ENCODE data around the gene SIAH1. TPM values are rescaled to one million over a fixed set of nuclear protein-coding genes. Genes with fewer than 3 reads are reported as not detected.

The SIAH1 gene
- total and polyA plus RNA-seq, 7 donors = 10.4 to 26.0 (median 16.7) TPM

DNA sequence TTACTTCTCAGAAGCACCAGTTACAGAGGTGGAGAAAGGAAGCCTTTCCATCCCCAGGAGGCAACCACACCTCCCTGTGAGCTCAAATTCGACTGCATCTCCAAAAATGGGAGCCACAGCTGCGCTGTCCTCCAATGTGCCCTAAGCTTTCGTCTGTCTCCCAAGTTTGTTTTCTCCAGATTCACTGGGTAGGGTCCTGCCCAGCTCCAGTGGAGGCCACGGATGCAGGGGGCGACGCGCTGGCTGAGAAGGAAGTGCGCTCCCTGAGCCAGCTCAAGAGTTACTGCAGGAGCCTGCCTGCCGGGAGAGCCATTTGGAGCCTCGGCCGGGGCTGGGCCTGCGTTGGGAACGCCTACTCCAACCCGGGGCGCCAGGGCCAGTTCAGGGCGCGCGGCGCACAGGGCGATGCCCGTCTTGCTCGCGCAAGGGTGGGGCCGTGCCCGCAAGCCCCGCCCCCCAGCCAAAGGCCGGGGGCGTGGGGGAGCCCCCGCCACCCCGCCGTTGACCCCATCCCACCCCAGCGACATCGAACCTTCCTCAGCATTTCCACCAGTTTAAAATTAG lies 19.5 kb downstream of the SIAH1 start:
- WGBS, 3 donors = 1 to 2% (median 2%) methylated on average over 29 to 33 of the region's 33 CpGs
- ATAC-seq (peak; percentile 96 to 97 (median 96)), DNase-seq (peak; percentile 92 to 94)
- peak overlapping the region; percentile 88 for H3K27ac ChIP-seq
- intact Hi-C loops (cut with DNase I) = loop anchor here in 1 of 2 donors (5.0 kb wide), 1 partner anchor 247 kb away; the partner anchor contains the start of gene N4BP1
- TF ChIP-seq, protein P1, sequence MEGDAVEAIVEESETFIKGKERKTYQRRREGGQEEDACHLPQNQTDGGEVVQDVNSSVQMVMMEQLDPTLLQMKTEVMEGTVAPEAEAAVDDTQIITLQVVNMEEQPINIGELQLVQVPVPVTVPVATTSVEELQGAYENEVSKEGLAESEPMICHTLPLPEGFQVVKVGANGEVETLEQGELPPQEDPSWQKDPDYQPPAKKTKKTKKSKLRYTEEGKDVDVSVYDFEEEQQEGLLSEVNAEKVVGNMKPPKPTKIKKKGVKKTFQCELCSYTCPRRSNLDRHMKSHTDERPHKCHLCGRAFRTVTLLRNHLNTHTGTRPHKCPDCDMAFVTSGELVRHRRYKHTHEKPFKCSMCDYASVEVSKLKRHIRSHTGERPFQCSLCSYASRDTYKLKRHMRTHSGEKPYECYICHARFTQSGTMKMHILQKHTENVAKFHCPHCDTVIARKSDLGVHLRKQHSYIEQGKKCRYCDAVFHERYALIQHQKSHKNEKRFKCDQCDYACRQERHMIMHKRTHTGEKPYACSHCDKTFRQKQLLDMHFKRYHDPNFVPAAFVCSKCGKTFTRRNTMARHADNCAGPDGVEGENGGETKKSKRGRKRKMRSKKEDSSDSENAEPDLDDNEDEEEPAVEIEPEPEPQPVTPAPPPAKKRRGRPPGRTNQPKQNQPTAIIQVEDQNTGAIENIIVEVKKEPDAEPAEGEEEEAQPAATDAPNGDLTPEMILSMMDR (IDR thresholded peaks at IDR 0.05) = no peak
- no peaks in the 10 kb centered on the region for H3K9me3 ChIP-seq
- H3K4me3 ChIP-seq = peak overlapping the region; percentile 71
- peaks cover 4 to 16% of the 10 kb centered on the region in 2 donors for H3K36me3 ChIP-seq (ENCODE audit: insufficient read depth in 1 of 2, low read depth in 1 of 2)
- no peaks in the 10 kb centered on the region for H3K27me3 ChIP-seq (ENCODE audit: insufficient read depth in 3 of 3, low read length in 2 of 3)
- H3K4me1 ChIP-seq = peaks cover 62% of the 10 kb centered on the region

DNA sequence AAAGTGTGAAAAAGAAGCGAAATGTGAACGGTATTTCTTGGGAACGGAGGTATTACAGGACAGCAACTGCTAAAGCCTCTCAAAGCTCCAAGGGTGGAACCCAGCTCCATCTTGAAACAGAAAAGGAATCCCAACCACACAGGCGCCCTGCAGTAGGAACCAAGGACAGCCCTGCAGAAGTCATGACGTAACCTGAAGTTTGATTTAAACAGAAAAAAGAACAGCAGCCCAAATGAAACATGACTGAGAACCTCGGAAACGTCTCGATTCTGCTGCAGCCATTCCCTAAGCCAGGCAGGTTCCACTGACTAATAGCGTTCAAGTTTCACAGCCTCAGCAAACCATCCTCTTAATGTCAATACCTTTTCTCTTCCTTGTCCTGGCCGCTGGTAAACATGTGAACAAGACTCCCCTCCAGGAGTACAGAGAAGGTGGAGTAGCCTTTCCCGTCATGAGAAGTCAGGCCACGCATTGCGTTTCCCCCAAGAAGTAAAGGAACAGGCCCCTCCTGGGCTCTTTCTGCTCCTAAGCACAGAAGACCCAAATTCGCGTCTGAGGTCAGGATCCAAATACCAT lies 20.1 kb downstream of the SIAH1 start:
- ATAC-seq = peak; percentile 30 to 51 (median 32)

DNA sequence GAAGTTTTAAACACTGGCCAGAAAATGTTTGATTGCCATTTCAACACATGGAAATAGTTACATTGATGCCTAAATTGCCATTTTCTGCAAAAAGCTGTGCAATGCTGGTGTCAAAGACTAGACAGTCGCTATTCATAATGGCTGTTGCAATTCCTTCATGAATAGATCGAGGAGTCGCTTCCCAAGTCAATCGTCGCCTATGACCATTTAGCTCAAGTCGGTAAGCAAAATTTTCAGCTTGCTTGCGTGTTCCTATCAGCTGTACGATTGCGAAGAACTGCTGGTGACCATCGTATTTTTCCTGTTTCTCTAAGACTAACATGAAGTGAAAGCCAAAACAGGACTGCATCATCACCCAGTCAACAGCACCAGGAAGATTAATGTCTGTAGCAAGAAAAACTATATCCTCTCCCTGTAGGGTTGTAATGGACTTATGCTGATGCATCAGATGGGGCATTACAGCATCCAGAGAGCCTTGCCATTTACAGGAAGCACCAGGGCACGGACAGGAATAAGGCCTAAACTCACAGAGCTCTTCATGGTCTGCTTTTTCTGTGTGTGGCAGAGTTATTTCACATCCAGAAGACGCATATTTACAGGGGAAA lies 23.6 kb downstream of the SIAH1 start:
- intact Hi-C loops (cut with DNase I) = no loop called here
- no peak overlapping the region for H3K4me3 ChIP-seq
- no peak for DNase-seq
- H3K9me3 ChIP-seq = no peaks in the 10 kb centered on the region
- 91 to 94% (median 91%) methylated on average over 12 of the region's 12 CpGs for WGBS, 3 donors
- peaks cover 4 to 38% of the 10 kb centered on the region in 2 donors for H3K36me3 ChIP-seq (ENCODE audit: insufficient read depth in 1 of 2, low read depth in 1 of 2)
- ATAC-seq = no peak
- TF ChIP-seq, protein P1 (IDR thresholded peaks at IDR 0.05) = no peak
- no peaks in the 10 kb centered on the region for H3K27me3 ChIP-seq (ENCODE audit: insufficient read depth in 3 of 3, low read length in 2 of 3)
- peak overlapping the region; percentile 24 for H3K27ac ChIP-seq
- H3K4me1 ChIP-seq = peaks cover 43% of the 10 kb centered on the region

More for the DNA sequence above, 20.1 kb downstream of the SIAH1 start:
- no peak for DNase-seq
- 23 to 42% (median 31%) methylated on average over 15 of the region's 15 CpGs for WGBS, 3 donors
- Histone ChIP-seq H3K4me1 (peaks cover 62% of the 10 kb centered on the region), H3K36me3 (ENCODE audit: insufficient read depth in 1 of 2, low read depth in 1 of 2) (peaks cover 4 to 16% of the 10 kb centered on the region in 2 donors), H3K4me3 (peak overlapping the region; percentile 71), H3K27ac (peak overlapping the region; percentile 88), H3K9me3 (no peaks in the 10 kb centered on the region), H3K27me3 (ENCODE audit: insufficient read depth in 3 of 3, low read length in 2 of 3) (no peaks in the 10 kb centered on the region)
- TF ChIP-seq, protein P1 (IDR thresholded peaks at IDR 0.05) = no peak
- intact Hi-C loops (cut with DNase I) = loop anchor here in 1 of 2 donors (5.0 kb wide), 1 partner anchor 247 kb away; the partner anchor contains the start of gene N4BP1

DNA sequence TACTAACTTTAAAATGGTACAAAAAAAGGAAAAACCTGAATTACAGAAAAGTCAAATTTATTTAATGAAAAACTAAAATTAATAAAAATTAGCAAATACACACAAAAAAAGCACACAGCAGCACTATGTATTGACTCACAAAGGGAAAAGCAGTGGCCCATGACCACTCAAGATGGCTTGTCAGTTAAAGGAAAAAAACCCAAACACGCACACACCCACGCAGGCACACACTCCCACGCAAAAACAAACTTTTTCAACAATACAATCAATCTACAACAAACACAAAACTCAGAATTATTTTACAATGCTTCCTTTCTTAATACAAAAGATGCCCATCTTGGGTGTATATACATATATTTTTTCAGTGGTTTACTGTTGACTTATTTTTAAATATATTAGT lies 24.2 kb downstream of the SIAH1 start:
- Histone ChIP-seq H3K27me3 (ENCODE audit: insufficient read depth in 3 of 3, low read length in 2 of 3) (no peaks in the 10 kb centered on the region), H3K36me3 (ENCODE audit: insufficient read depth in 1 of 2, low read depth in 1 of 2) (peaks cover 4 to 41% of the 10 kb centered on the region in 2 donors), H3K4me1 (peaks cover 39% of the 10 kb centered on the region), H3K27ac (no peak overlapping the region), H3K9me3 (no peaks in the 10 kb centered on the region), H3K4me3 (no peak overlapping the region)
- no peak for ATAC-seq
- WGBS, 3 donors = 92 to 95% (median 93%) methylated on average over 3 of the region's 3 CpGs
- DNase-seq = no peak
- TF ChIP-seq, protein P1 (IDR thresholded peaks at IDR 0.05) = no peak
- intact Hi-C loops (cut with DNase I) = no loop called here

Measured in psoas muscle (tissue), 8 donors.